ENCODE measurements around the gene CDK11B. TPM values are rescaled to one million over a fixed set of nuclear protein-coding genes. Genes with fewer than 3 reads are reported as not detected.

The CDK11B gene
- polyA plus RNA-seq, 1 donor (not counting 4 experiments of a cell fraction or from before 2014, with no cell fraction given) = 5.9 TPM

GRCh38 chr1:1683104-1683905 lies 24.5 kb upstream of the CDK11B start:
- Histone ChIP-seq H3K4me1 (ENCODE audit: control insufficient read depth, extremely low read depth, insufficient read depth, low read length) (peaks cover 8% of the 10 kb centered on the region), H3K9me1 (ENCODE audit: control insufficient read depth, extremely low read depth, insufficient read depth, low read length) (no peaks in the 10 kb centered on the region), H3K4me2 (ENCODE audit: control insufficient read depth, extremely low read depth, insufficient read depth, low read depth, low read length) (no peak overlapping the region), H3K4me3 (ENCODE audit: control insufficient read depth in 2 of 3, extremely low read depth in 1 of 3, insufficient read depth in 2 of 3, low read depth in 1 of 3, low read length in 3 of 3) (no peak overlapping the region), H3K27me3 (ENCODE audit: control insufficient read depth, extremely low read depth, insufficient read depth, low read length) (no peaks in the 10 kb centered on the region), H3K36me3 (ENCODE audit: control insufficient read depth in 2 of 2, extremely low read depth in 1 of 2, insufficient read depth in 2 of 2, low read length in 2 of 2) (peaks cover 0 to 2% of the 10 kb centered on the region in 2 experiments), H4K20me1 (ENCODE audit: control insufficient read depth, extremely low read depth, insufficient read depth, low read length) (no peaks in the 10 kb centered on the region), H3K9ac (ENCODE audit: control insufficient read depth, extremely low read depth, insufficient read depth, low read length) (no peak overlapping the region), H3K9me3 (ENCODE audit: control insufficient read depth, low read depth, low read length) (no peaks in the 10 kb centered on the region), H3K27ac (ENCODE audit: control insufficient read depth, insufficient read depth, low read length) (no peak overlapping the region), H2AFZ (ENCODE audit: control insufficient read depth, low read length) (no peak overlapping the region), H3K79me2 (ENCODE audit: control insufficient read depth, insufficient read depth, low read length) (peaks cover 39% of the 10 kb centered on the region)
- no peak for TF ChIP-seq EZH2 (IDR thresholded peaks at IDR 0.05; ENCODE audit: low read length)
- TF ChIP-seq, protein P1, sequence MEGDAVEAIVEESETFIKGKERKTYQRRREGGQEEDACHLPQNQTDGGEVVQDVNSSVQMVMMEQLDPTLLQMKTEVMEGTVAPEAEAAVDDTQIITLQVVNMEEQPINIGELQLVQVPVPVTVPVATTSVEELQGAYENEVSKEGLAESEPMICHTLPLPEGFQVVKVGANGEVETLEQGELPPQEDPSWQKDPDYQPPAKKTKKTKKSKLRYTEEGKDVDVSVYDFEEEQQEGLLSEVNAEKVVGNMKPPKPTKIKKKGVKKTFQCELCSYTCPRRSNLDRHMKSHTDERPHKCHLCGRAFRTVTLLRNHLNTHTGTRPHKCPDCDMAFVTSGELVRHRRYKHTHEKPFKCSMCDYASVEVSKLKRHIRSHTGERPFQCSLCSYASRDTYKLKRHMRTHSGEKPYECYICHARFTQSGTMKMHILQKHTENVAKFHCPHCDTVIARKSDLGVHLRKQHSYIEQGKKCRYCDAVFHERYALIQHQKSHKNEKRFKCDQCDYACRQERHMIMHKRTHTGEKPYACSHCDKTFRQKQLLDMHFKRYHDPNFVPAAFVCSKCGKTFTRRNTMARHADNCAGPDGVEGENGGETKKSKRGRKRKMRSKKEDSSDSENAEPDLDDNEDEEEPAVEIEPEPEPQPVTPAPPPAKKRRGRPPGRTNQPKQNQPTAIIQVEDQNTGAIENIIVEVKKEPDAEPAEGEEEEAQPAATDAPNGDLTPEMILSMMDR (optimal IDR thresholded peaks at IDR 0.05 in 1 of 3, IDR thresholded peaks at IDR 0.05 in 1 of 3, conservative IDR thresholded peaks at IDR 0.05 in 1 of 3; ENCODE audit: extremely low read depth in 1 of 3, insufficient read depth in 2 of 3, low read length in 3 of 3) = no peak
- FAIRE-seq (no peak), DNase-seq (ENCODE audit: low read depth, low spot score) (no peak)
- dilution Hi-C loops (cut with MboI; ENCODE audit: extremely low pct_ligation_motif_present, low sequenced_read_pairs) = no loop called here

GRCh38 chr1:1680912-1681273 lies 22.1 kb upstream of the CDK11B start:
- FAIRE-seq = no peak
- Histone ChIP-seq H2AFZ (ENCODE audit: control insufficient read depth, low read length) (no peak overlapping the region), H3K27me3 (ENCODE audit: control insufficient read depth, extremely low read depth, insufficient read depth, low read length) (no peaks in the 10 kb centered on the region), H3K9ac (ENCODE audit: control insufficient read depth, extremely low read depth, insufficient read depth, low read length) (no peak overlapping the region), H3K4me3 (ENCODE audit: control insufficient read depth in 2 of 3, extremely low read depth in 1 of 3, insufficient read depth in 2 of 3, low read depth in 1 of 3, low read length in 3 of 3) (no peak overlapping the region), H3K9me1 (ENCODE audit: control insufficient read depth, extremely low read depth, insufficient read depth, low read length) (no peaks in the 10 kb centered on the region), H3K4me2 (ENCODE audit: control insufficient read depth, extremely low read depth, insufficient read depth, low read depth, low read length) (no peak overlapping the region), H3K9me3 (ENCODE audit: control insufficient read depth, low read depth, low read length) (no peaks in the 10 kb centered on the region), H3K36me3 (ENCODE audit: control insufficient read depth in 2 of 2, extremely low read depth in 1 of 2, insufficient read depth in 2 of 2, low read length in 2 of 2) (peaks cover 0 to 2% of the 10 kb centered on the region in 2 experiments), H4K20me1 (ENCODE audit: control insufficient read depth, extremely low read depth, insufficient read depth, low read length) (no peaks in the 10 kb centered on the region), H3K79me2 (ENCODE audit: control insufficient read depth, insufficient read depth, low read length) (peaks cover 31% of the 10 kb centered on the region), H3K27ac (ENCODE audit: control insufficient read depth, insufficient read depth, low read length) (no peak overlapping the region), H3K4me1 (ENCODE audit: control insufficient read depth, extremely low read depth, insufficient read depth, low read length) (no peaks in the 10 kb centered on the region)
- no peak for TF ChIP-seq EZH2 (IDR thresholded peaks at IDR 0.05; ENCODE audit: low read length)
- TF ChIP-seq, protein P1 (optimal IDR thresholded peaks at IDR 0.05 in 1 of 3, IDR thresholded peaks at IDR 0.05 in 1 of 3, conservative IDR thresholded peaks at IDR 0.05 in 1 of 3; ENCODE audit: extremely low read depth in 1 of 3, insufficient read depth in 2 of 3, low read length in 3 of 3) = no peak
- no peak for DNase-seq (ENCODE audit: low read depth, low spot score)
- dilution Hi-C loops (cut with MboI; ENCODE audit: extremely low pct_ligation_motif_present, low sequenced_read_pairs) = no loop called here
